Testis (tissue), 2 donors: ENCODE results near the gene SLC29A3.

Experiments used
- CTCF ChIP-seq, 3 experiments: fragments of 450-650 bp in 2 of 3; fragments of 200-600 bp in 1 of 3; sonication (generic) in 1 of 3; IDR thresholded peaks; one replicate each; pipeline ENCODE4 v1.5.1; 2016 to 2019; ENCODE audit warnings: antibody characterized with exemption in 3 of 3, mild to moderate bottlenecking in 2 of 3, moderate library complexity in 1 of 3
- POLR2A ChIP-seq: fragments of 450-650 bp; IDR thresholded peaks from one replicate; pipeline ENCODE4 v1.6.1; 2017; ENCODE audit warnings: antibody characterized with exemption, mild to moderate bottlenecking, moderate library complexity

GRCh38 chr10:71301371-71301916 lies 17.6 kb upstream of the SLC29A3 start:
- TF ChIP-seq CTCF (IDR thresholded peaks at IDR 0.05) (no peak), POLR2A (no peak)
